Ishikawa (cell line): ENCODE data around the gene CAMK1D.

Experiments
- CEBPB ChIP-seq: IDR thresholded peaks from 2 replicates; pipeline ENCODE4 v1.6.1; 2012
- CREB1 ChIP-seq: IDR thresholded peaks from 2 replicates; pipeline ENCODE4 v1.6.1; 2012; ENCODE audit warnings: low read depth
- EGR1 ChIP-seq: IDR thresholded peaks from 2 replicates; pipeline ENCODE4 v1.6.1; 2012
- EP300 ChIP-seq: IDR thresholded peaks from 2 replicates; pipeline ENCODE4 v1.6.1; 2012; ENCODE audit warnings: borderline replicate concordance
- TAF1 ChIP-seq: IDR thresholded peaks from 2 replicates; pipeline ENCODE4 v1.6.1; 2012; ENCODE audit warnings: low read depth, mild to moderate bottlenecking
- TCF12 ChIP-seq: IDR thresholded peaks from 2 replicates; pipeline ENCODE4 v1.6.1; 2012; ENCODE audit warnings: low read depth
- YY1 ChIP-seq: IDR thresholded peaks from 2 replicates; pipeline ENCODE4 v1.6.1; 2012; ENCODE audit warnings: low read depth
- ZBTB7A ChIP-seq: IDR thresholded peaks from 2 replicates; pipeline ENCODE4 v1.6.1; 2012; ENCODE audit warnings: low read depth
- TF ChIP-seq, protein P1 (sequence below): IDR thresholded peaks from 2 replicates; pipeline ENCODE4 v1.6.1; 2012
- TF ChIP-seq, protein P2 (sequence below): IDR thresholded peaks from 2 replicates; pipeline ENCODE4 v1.6.1; 2012; ENCODE audit warnings: low read depth, mild to moderate bottlenecking

DNA sequence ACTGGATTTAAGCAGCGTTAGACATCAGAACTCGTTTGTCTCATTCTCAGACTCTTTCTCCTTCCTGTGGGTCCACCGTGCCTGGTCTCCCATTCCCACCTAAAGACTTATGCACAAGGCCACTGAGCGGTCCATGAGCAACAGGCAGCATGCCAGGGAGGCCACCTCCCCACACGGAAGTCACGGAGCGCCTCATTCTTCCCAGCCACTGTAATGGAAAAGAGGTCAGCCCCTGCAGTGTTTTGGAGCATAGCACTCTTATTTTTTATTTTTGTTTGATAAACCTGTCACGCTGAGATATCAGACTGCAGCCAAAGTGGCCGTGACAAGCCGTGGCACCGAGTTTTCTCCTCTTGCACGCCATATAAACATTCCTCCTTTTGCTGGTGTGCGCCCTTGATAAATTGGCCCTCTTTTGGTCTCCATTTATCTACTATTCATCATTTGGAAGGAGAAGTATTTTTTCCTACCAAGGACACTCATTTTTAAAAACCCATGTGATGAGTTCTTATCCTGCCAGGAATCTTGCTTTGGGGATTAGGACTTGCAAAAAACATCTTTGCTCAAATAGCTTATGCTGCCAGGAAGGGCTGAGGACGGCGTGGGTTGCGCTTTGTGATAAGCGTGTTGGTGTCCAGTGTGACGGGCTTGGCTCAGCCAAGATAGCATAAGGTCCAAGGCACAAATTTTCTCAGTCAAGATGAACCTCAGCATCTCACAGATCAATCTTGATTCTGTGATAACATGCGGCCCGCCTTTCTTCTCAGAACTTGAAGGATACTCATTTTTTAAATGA lies 446.2 kb downstream of the CAMK1D start:
- no peak for TF ChIP-seq YY1
- TF ChIP-seq, protein P1, sequence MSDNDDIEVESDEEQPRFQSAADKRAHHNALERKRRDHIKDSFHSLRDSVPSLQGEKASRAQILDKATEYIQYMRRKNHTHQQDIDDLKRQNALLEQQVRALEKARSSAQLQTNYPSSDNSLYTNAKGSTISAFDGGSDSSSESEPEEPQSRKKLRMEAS, result no peak
- peak; percentile 30; the same call in 1 of the 2 replicates for TF ChIP-seq EP300
- 0 out of 2 replicates have a peak, but pooled peaks have one; percentile 18 for TF ChIP-seq TCF12
- no peak for TF ChIP-seq CREB1
- no peak for TF ChIP-seq EGR1
- TF ChIP-seq TAF1, result no peak
- TF ChIP-seq CEBPB, result no peak
- TF ChIP-seq ZBTB7A, result no peak
- TF ChIP-seq, protein P2, sequence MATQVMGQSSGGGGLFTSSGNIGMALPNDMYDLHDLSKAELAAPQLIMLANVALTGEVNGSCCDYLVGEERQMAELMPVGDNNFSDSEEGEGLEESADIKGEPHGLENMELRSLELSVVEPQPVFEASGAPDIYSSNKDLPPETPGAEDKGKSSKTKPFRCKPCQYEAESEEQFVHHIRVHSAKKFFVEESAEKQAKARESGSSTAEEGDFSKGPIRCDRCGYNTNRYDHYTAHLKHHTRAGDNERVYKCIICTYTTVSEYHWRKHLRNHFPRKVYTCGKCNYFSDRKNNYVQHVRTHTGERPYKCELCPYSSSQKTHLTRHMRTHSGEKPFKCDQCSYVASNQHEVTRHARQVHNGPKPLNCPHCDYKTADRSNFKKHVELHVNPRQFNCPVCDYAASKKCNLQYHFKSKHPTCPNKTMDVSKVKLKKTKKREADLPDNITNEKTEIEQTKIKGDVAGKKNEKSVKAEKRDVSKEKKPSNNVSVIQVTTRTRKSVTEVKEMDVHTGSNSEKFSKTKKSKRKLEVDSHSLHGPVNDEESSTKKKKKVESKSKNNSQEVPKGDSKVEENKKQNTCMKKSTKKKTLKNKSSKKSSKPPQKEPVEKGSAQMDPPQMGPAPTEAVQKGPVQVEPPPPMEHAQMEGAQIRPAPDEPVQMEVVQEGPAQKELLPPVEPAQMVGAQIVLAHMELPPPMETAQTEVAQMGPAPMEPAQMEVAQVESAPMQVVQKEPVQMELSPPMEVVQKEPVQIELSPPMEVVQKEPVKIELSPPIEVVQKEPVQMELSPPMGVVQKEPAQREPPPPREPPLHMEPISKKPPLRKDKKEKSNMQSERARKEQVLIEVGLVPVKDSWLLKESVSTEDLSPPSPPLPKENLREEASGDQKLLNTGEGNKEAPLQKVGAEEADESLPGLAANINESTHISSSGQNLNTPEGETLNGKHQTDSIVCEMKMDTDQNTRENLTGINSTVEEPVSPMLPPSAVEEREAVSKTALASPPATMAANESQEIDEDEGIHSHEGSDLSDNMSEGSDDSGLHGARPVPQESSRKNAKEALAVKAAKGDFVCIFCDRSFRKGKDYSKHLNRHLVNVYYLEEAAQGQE, result no peak
